ENCODE data around the gene PCDHGB2. TPM values are rescaled to one million over a fixed set of nuclear protein-coding genes. Genes with fewer than 3 reads are reported as not detected.

The PCDHGB2 gene
- total and polyA plus RNA-seq, 2 of the 8 experiments (the other 6 are each of a cell fraction or from before 2014, with no cell fraction given): 1.9 to 2.9 TPM

DNA sequence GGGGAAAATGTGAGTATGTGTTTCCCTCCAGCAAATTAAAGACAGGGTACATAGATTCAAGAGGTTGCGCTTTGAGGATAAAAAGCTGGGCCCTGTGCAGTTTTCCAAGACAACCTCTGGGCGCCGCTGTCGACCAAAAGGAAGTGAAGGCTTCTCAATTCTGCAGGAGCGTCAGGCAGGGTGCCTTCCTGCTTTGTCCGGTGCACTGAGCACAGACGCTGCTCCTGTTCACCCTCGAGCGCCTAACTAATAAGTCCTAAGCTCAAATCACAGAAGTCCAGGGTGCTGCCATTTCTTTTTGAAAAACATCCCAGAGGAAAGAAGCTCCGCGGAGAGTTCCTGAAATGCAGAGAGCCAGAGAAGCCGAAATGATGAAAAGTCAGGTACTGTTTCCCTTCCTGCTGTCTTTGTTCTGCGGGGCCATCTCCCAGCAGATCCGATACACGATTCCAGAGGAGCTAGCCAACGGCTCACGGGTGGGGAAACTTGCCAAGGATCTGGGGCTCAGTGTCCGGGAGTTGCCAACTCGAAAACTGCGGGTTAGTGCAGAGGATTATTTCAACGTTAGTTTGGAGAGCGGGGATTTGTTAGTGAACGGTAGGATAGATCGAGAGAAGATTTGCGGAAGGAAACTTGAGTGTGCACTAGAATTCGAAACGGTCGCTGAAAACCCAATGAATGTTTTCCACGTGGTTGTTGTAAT is 9.7 kb upstream of the PCDHGB2 start, which contains the start of gene PCDHGB1 (continued):
- TF ChIP-seq, protein P1, sequence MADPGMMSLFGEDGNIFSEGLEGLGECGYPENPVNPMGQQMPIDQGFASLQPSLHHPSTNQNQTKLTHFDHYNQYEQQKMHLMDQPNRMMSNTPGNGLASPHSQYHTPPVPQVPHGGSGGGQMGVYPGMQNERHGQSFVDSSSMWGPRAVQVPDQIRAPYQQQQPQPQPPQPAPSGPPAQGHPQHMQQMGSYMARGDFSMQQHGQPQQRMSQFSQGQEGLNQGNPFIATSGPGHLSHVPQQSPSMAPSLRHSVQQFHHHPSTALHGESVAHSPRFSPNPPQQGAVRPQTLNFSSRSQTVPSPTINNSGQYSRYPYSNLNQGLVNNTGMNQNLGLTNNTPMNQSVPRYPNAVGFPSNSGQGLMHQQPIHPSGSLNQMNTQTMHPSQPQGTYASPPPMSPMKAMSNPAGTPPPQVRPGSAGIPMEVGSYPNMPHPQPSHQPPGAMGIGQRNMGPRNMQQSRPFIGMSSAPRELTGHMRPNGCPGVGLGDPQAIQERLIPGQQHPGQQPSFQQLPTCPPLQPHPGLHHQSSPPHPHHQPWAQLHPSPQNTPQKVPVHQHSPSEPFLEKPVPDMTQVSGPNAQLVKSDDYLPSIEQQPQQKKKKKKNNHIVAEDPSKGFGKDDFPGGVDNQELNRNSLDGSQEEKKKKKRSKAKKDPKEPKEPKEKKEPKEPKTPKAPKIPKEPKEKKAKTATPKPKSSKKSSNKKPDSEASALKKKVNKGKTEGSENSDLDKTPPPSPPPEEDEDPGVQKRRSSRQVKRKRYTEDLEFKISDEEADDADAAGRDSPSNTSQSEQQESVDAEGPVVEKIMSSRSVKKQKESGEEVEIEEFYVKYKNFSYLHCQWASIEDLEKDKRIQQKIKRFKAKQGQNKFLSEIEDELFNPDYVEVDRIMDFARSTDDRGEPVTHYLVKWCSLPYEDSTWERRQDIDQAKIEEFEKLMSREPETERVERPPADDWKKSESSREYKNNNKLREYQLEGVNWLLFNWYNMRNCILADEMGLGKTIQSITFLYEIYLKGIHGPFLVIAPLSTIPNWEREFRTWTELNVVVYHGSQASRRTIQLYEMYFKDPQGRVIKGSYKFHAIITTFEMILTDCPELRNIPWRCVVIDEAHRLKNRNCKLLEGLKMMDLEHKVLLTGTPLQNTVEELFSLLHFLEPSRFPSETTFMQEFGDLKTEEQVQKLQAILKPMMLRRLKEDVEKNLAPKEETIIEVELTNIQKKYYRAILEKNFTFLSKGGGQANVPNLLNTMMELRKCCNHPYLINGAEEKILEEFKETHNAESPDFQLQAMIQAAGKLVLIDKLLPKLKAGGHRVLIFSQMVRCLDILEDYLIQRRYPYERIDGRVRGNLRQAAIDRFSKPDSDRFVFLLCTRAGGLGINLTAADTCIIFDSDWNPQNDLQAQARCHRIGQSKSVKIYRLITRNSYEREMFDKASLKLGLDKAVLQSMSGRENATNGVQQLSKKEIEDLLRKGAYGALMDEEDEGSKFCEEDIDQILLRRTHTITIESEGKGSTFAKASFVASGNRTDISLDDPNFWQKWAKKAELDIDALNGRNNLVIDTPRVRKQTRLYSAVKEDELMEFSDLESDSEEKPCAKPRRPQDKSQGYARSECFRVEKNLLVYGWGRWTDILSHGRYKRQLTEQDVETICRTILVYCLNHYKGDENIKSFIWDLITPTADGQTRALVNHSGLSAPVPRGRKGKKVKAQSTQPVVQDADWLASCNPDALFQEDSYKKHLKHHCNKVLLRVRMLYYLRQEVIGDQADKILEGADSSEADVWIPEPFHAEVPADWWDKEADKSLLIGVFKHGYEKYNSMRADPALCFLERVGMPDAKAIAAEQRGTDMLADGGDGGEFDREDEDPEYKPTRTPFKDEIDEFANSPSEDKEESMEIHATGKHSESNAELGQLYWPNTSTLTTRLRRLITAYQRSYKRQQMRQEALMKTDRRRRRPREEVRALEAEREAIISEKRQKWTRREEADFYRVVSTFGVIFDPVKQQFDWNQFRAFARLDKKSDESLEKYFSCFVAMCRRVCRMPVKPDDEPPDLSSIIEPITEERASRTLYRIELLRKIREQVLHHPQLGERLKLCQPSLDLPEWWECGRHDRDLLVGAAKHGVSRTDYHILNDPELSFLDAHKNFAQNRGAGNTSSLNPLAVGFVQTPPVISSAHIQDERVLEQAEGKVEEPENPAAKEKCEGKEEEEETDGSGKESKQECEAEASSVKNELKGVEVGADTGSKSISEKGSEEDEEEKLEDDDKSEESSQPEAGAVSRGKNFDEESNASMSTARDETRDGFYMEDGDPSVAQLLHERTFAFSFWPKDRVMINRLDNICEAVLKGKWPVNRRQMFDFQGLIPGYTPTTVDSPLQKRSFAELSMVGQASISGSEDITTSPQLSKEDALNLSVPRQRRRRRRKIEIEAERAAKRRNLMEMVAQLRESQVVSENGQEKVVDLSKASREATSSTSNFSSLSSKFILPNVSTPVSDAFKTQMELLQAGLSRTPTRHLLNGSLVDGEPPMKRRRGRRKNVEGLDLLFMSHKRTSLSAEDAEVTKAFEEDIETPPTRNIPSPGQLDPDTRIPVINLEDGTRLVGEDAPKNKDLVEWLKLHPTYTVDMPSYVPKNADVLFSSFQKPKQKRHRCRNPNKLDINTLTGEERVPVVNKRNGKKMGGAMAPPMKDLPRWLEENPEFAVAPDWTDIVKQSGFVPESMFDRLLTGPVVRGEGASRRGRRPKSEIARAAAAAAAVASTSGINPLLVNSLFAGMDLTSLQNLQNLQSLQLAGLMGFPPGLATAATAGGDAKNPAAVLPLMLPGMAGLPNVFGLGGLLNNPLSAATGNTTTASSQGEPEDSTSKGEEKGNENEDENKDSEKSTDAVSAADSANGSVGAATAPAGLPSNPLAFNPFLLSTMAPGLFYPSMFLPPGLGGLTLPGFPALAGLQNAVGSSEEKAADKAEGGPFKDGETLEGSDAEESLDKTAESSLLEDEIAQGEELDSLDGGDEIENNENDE (IDR thresholded peaks at IDR 0.05; ENCODE audit: insufficient replicate concordance, low read length): no peak
- TF ChIP-seq, protein P2, sequence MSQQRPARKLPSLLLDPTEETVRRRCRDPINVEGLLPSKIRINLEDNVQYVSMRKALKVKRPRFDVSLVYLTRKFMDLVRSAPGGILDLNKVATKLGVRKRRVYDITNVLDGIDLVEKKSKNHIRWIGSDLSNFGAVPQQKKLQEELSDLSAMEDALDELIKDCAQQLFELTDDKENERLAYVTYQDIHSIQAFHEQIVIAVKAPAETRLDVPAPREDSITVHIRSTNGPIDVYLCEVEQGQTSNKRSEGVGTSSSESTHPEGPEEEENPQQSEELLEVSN (IDR thresholded peaks at IDR 0.05): no peak
- TF ChIP-seq BACH1 (IDR thresholded peaks at IDR 0.05; ENCODE audit: low read length) (no peak), YY1 (IDR thresholded peaks at IDR 0.05; ENCODE audit: low read depth, low read length) (no peak), SP1 (IDR thresholded peaks at IDR 0.05; ENCODE audit: low read depth, low read length) (no peak), HDAC2 (IDR thresholded peaks at IDR 0.05; ENCODE audit: borderline replicate concordance in 1 of 2, low read depth in 2 of 2, low read length in 2 of 2) (no peak), CTBP2 (IDR thresholded peaks at IDR 0.05; ENCODE audit: borderline replicate concordance, insufficient read depth, insufficient read length, low read length) (no peak), GTF2F1 (IDR thresholded peaks at IDR 0.05; ENCODE audit: borderline replicate concordance, low read depth, low read length) (peak; percentile 44; the same call in 1 of the 2 replicates), SRF (IDR thresholded peaks at IDR 0.05; ENCODE audit: low read depth, low read length) (no peak)

All from H1 (cell line).